GM18867 (cell line): Measurements from ENCODE around the gene RPL3.

Experiments
- ATAC-seq: cut with Tn5 transposase; IDR thresholded peaks from one replicate; pipeline ENCODE4 v1.9.1; 2021; ENCODE audit warnings: mild to moderate bottlenecking, moderate library complexity; ENCODE audit not compliant: unreplicated experiment

RPL3 gene

GRCh38 chr22:39265143-39265886 lies 54.1 kb downstream of the RPL3 start:
- ATAC-seq = no peak

DNA sequence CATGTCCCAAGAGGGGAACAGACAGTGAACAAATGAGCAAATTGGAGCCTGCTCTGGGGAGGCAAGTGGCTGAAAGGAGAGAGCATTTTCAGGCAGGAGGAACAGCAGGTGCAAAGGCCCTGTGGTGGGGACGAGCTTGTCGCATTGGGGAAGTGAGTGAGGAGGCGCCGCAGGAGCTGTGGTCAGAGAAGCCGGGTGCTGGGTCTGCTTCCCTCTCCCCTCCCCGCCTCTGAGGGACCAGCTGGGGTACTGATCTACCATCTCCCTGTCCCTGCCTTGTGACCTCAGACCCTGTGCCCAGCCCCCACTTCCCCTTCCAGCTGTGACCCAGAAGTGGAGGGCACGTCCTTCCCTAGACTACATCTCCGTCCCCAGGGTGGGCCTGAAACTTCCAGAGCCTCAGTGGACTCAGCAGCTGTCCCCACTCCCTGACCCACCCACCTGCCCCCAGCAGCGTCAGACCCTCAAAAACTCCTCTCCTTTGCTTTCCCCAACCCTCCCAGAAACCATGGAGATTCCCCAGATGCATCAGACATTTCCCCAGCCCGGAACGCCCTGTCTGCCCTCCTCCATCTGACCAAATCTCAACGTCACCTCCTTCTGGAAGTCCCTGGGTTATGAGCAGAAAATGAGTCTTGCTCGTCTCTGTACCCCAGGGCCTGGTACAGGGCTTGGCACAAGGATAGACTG lies 54.9 kb downstream of the RPL3 start:
- ATAC-seq = no peak

DNA sequence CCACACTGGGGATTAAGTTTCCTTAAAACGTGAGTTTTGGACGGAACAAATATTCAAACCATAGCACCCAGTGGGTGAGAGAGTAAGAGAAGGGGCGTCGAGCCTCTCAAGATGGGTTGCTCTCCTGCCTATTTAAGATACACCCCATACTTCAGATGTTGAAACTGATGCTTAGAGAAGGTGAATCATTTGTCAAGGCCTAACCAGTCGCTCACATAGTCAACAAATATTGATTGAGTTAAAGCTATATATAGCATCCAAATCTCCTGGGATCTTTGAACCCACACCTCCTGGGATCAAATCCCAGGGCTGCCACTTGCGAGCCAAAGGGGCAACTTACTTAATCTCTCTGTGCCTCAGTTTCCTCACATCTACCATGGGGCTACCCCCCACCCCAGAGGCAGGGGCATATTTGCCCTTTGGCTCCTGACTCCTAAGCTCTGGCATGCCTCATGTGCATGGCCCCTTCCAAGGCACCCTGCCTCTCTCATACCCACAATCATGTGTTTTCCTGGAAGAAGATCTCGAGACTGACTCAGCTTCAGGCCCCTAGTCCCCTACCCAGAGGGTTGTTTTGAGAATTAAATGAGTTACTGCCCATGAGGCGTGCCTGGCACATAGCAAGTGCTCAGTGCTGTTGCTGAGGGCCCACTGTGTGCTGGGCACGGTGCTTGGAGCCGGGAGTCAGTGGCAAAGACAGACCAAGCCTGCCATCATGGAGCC lies 55.6 kb downstream of the RPL3 start:
- no peak for ATAC-seq
